HG02884 (cell line): Measurements from ENCODE around the gene CUL5.
"Not testable (repeated sequence)": the region's sequence is repeated elsewhere in the genome, so short reads cannot be mapped to it uniquely, and the experiment has no call there.

Experiments
- ATAC-seq: cut with Tn5 transposase; IDR thresholded peaks from one replicate; pipeline ENCODE4 v1.9.1; 2021; ENCODE audit warnings: mild to moderate bottlenecking, moderate library complexity; ENCODE audit not compliant: unreplicated experiment

Gene CUL5

GRCh38 chr11:108111126-108111525 lies 102.4 kb downstream of the CUL5 start:
- ATAC-seq = no peak

- ATAC-seq = no peak
Measured at GRCh38 chr11:108112057-108112456, 103.4 kb downstream of the CUL5 start.

DNA sequence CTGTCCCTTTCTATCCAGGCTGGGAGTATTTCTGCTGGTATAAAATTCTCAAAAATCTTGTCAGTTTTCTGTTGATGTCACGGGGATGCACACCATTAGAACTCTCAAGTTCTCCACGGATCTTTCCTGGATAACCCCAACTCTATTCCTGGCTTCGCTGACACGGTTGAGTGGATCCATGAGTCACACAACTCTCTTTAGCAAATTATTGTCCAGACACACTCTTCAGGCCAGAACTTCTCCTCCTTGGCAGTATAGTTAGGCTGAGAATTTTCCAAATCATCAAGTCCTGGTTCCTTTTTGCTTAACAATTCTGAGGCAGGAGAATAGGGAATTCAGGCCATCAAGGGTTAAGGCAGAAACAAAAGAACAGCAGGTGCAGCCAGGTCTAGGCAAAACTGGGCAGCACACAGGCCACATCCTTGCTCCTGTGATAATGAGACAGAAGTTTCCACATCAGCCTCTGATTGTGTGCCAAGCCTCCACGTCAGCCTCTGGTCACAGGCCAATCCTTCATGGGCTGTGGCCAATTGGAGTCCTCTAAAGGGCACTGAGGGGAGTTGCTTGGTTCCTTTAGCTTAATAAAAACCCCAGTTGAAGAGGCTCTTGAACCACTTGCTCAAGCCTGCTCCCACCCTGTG lies 106.9 kb downstream of the CUL5 start:
- ATAC-seq = no peak

DNA sequence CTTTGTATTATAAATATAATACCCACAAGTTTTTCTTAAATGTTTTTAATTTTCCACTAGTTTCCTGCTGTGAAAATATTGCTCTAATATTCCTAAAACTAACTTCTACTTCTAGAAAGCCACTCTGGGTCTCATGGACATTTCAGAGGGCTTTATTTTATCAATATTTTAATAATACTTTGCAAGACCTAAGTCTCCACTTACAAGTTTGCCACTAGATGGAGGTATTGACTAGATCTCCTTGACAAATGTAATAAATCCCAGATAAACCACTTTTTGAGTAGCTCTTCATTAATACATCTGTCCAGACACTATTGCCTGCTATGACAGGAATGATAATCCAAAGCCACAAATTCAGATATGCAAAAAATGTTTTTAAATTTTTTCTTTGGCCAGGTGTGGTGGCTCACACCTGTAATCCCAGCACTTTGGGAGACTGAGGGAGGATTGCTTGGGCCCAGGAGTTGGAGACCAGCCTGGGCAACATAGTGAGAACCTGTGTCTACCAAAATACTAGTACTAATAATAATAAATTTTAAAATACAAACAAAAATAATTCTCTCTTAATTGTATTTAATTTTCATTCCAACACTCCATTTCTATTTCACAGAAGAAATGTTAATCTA lies 109.2 kb downstream of the CUL5 start:
- ATAC-seq = no peak

- ATAC-seq = not testable (repeated sequence)
Measured at GRCh38 chr11:108120936-108121273, 112.2 kb downstream of the CUL5 start.

DNA sequence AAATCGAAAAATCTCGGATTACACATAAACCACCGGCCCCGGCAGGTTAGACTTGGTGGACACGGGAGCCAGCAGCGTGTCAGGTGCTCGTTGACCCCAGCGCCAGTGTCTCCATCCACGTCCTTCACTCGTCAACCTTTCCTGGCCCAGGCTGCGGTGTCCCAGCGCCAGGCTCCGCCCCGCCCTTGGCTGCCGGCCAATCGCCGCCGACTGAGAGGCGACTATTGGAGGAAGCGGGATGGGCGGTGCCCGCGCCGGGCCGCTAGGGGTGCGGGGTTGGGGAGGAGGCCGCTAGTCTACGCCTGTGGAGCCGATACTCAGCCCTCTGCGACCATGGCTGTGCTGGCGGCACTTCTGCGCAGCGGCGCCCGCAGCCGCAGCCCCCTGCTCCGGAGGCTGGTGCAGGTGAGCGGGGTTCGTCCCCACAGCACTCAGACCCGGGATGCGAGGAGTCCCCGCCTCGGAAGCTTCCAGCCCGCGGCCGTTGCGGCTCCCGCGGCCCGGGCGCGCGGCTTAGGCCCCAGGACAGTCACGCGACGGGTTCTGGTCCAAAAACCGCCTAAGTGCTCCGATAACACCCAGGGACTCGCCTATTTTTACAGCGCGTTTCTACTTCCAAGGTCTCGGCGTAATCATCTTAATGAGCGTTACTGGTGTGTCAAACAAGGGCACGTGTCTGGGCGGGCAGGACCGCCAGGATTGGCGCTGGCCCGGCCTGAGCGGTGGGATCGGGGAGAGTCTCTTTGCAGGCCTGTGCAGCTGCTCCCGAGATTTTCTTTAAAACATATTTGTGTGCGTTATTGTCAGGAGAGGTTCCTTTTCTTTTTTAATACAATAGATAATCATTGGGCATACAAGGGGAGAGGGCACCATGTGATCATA lies 112.8 kb downstream of the CUL5 start, which contains the start of gene ACAT1:
Gene ACAT1, plus strand, starts transcription at position 294 of the 882 bp plus-strand sequence. Its CDS starts 40 bp downstream, at position 334.
- peak; percentile 93 for ATAC-seq

DNA sequence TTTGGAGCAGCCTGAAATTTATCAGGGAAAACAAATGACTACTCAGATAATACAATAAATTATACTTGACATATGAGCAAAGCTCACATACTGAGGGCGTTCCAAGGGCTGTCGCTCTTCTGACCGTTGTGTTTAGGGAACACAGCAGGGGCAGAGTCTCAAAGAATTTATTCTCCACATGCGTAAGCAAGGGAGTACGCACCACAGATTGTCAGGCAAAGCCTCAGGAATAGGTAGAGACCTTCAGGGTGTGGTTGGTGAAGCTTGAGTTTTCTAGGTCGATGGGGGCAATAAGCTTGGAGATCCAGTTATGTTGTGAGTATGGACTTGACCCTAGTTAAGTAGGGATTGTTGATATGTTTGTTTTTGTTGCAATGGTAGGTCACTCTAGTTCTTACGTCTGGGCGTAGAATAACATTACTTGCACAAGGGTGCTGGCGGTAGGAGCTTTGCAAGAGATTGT lies 113.5 kb downstream of the CUL5 start:
- no peak for ATAC-seq

DNA sequence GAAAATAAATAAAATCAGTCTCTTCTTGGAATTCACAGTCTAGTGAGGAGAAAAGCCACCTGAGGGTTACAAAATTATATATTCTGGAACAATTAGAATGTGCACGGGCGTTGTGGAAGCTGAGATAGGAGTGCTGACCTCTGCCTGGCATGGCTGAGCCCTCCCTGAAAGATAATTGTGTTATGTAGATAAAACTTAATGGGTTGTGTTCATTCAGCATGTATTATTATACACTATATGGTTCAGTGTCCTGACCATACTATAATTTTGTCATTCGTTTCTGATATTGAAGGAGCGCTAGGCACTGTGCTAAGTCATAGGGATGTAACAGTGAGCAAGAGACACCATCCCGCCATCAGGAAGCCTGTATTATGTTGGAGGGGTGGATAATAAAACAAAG lies 116.4 kb downstream of the CUL5 start:
- ATAC-seq = no peak

GRCh38 chr11:108128772-108129171 lies 120.1 kb downstream of the CUL5 start:
- ATAC-seq = no peak

DNA sequence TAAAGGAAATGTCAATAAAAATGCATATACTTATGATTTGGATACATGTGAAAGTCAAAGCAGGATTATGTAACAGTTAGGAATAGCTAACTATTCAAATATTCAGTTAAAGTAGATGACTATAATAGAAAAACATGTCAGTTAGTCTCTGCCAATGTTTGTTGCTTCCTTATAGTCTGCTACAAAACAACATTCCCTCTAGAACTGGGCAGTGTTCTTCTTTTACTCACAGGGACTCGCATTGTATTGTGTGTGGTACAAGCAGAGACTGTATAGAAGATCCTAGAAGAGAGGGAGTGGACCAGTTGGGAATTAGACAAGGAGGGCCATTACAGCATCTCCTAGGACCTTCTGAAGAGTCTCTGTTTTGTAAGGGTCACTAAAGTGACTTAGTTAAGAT lies 123.3 kb downstream of the CUL5 start:
- ATAC-seq = no peak

DNA sequence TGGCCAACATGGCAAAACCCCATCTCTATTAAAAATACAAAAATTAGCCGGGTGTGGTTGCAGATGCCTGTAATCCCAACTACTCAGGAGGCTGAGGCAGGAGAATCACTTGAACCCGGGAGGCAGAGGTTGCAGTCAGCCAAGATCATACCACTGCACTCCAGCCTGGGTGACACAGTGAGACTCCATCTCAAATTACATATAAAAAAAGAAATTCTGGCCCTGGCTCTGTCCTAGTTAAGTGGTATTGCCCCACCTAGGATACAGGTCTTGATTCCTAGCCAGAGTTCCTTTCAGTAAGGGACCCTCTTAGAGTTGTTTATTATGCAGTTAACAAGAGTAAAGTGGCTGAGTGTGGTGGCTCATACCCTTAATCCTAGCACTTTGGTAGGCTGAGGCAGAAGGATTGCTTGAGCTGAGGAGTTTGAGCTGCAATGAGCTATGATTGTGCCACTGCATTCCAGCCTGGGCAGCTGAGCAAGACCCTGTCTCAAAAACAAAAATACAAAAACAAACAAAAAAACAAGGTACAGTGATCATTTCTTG lies 124.4 kb downstream of the CUL5 start:
- ATAC-seq = not testable (repeated sequence)

DNA sequence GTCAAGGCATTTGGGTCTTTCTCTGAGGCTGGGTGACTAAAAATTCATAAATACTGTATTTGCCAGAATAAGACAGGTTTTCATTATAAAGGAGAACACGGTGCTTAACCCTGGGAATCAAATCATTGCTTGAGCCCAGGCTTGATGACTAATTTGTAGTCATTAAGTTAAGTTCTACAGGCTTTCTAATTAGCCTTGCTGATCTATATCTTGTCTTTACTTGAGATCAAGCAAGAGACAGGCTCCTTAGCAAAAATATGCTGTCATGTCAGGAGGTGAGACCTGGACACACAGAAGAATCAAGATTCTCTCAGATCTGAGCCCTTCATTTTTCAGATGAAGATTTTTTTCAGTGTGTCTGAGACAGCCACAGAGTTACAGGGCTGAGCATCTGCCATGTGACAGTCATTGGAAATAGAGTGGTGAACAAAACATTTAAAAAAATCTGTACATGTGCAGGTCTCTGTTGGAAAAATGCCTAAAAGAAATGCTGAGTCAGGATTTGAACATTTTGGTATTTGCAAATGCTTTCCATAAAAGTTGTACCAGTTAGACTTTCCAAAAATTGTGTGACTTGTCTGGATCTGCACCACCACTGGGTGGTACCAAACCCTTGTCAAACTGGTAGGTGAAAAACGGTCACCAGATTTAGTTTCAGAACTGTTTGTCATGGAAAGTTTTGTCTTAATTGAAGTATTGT lies 127.3 kb downstream of the CUL5 start:
- ATAC-seq = no peak

DNA sequence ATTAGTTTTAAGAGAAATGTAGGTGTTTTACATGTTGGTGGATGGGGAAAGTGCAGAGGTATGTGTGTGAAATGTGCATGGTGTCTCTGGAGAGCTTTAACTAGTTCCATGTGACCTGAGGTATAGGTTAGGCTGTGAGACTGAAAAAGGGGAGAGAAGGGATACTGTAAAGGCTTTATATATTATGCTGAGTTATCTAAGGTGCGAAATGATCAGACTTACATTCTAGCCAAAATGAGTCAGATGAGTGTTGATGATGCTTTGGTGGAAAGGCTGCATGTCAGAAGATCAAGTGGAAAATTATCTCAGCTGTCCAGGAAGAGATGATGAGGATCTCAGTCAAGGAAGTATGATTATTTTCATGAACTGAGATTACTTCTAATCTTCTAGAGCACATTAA lies 128.5 kb downstream of the CUL5 start:
- ATAC-seq = no peak

GRCh38 chr11:108142304-108142703 lies 133.6 kb downstream of the CUL5 start:
- no peak for ATAC-seq

DNA sequence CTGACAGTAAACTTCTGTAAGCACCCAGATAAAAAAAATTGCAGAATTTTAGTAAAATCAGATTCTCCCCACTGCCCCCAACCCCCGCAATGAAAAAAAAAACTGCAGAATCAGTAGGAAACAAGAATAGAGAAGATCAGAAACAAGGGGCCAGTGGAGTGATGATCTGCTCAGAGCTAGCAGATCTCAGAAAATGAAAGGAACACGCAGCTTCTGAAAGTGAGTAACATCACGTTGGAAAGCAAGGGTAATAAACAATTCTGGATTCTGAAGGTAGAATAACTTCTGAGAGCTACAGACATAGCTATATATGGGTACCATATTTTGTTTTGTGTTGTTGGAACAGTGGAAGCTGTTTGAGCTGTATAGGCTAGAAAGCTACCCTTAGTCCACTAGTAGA lies 135.9 kb downstream of the CUL5 start:
- no peak for ATAC-seq

GRCh38 chr11:108147150-108147549 lies 138.5 kb downstream of the CUL5 start:
- no peak for ATAC-seq

DNA sequence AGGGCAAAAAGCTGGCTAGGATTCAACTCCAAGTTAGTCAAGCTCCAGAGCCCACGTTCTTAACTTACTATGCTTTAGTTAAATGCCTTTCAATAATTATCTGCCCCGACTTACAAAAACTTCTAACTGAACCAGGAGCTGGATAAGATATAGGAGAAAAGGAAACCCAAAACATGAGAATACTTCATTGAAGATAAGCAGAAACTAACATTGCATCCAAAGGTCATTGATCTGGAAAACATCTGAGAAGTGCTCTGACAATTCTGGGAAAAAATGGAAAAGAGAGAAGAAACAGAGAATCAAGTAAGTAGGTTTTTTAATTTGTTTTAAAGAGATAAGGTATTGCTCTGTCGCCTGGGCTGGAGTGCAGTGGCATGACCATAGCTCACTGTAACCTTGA lies 139.9 kb downstream of the CUL5 start:
- ATAC-seq = no peak

- no peak for ATAC-seq
Measured at GRCh38 chr11:108154591-108154990, 145.9 kb downstream of the CUL5 start.
